ENCODE measurements around the gene CRYBA2. TPM values are rescaled to one million over a fixed set of nuclear protein-coding genes. Genes with fewer than 3 reads are reported as not detected.

CRYBA2 gene
- total and polyA plus RNA-seq, 7 donors, result 1.4 to 10.8 (median 5.5) TPM; not detected in 4

GRCh38 chr2:219025637-219026585, 32.7 kb upstream of the CRYBA2 start:
- Histone ChIP-seq H3K27me3 (peaks cover 2 to 19% (median 18%) of the 10 kb centered on the region in 3 donors), H3K36me3 (no peaks in the 10 kb centered on the region), H3K4me3 (no peak overlapping the region), H3K4me1 (no peaks in the 10 kb centered on the region), H3K9me3 (no peaks in the 10 kb centered on the region), H3K27ac (no peak overlapping the region)
- 85 to 87% methylated on average over 18 of the region's 18 CpGs for WGBS, 2 donors
- no peak for DNase-seq
- TF ChIP-seq, protein P1, sequence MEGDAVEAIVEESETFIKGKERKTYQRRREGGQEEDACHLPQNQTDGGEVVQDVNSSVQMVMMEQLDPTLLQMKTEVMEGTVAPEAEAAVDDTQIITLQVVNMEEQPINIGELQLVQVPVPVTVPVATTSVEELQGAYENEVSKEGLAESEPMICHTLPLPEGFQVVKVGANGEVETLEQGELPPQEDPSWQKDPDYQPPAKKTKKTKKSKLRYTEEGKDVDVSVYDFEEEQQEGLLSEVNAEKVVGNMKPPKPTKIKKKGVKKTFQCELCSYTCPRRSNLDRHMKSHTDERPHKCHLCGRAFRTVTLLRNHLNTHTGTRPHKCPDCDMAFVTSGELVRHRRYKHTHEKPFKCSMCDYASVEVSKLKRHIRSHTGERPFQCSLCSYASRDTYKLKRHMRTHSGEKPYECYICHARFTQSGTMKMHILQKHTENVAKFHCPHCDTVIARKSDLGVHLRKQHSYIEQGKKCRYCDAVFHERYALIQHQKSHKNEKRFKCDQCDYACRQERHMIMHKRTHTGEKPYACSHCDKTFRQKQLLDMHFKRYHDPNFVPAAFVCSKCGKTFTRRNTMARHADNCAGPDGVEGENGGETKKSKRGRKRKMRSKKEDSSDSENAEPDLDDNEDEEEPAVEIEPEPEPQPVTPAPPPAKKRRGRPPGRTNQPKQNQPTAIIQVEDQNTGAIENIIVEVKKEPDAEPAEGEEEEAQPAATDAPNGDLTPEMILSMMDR (IDR thresholded peaks at IDR 0.05), result no peak
- TF ChIP-seq EP300 (IDR thresholded peaks at IDR 0.05) (no peak), POLR2AphosphoS5 (IDR thresholded peaks at IDR 0.05) (no peak), POLR2A (IDR thresholded peaks at IDR 0.05) (no peak)
- intact Hi-C loops (cut with DNase I), result no loop called here

DNA sequence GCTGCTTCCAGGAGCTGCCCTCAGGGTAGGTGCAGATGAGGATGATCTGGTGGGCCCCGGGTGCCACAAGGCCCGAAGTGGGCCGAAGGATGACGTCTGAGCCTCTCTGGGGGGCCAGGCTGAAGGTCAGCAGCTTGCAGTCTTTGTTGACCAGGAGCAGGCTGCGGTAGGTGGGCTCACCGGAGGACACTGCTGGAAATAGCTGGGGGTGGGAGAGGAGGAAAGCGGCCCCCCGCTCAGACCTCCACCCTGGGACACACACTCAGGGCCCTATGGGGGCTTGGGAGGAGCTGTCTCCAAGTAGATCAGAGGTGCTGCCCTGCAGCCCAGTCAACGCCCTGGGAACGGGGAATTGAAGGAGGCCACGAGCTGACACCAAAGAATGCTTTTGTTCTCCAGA, 30.8 kb upstream of the CRYBA2 start:
- Histone ChIP-seq H3K27me3 (peaks cover 0 to 7% (median 1%) of the 10 kb centered on the region in 3 donors), H3K27ac (no peak overlapping the region), H3K4me1 (no peaks in the 10 kb centered on the region), H3K36me3 (no peaks in the 10 kb centered on the region), H3K4me3 (no peak overlapping the region), H3K9me3 (no peaks in the 10 kb centered on the region)
- TF ChIP-seq EP300 (IDR thresholded peaks at IDR 0.05) (no peak), POLR2A (IDR thresholded peaks at IDR 0.05) (no peak)
- TF ChIP-seq, protein P1 (IDR thresholded peaks at IDR 0.05), result no peak
- intact Hi-C loops (cut with DNase I), result no loop called here
- WGBS, 2 donors, result 84 to 88% methylated on average over 11 of the region's 11 CpGs
- DNase-seq, result no peak

- Histone ChIP-seq H3K4me3 (no peak overlapping the region), H3K36me3 (no peaks in the 10 kb centered on the region), H3K27ac (no peak overlapping the region), H3K9me3 (no peaks in the 10 kb centered on the region), H3K4me1 (no peaks in the 10 kb centered on the region), H3K27me3 (peaks cover 0 to 7% (median 0%) of the 10 kb centered on the region in 3 donors)
- WGBS, 2 donors, result 81 to 86% methylated on average over 12 of the region's 12 CpGs
- no peak for DNase-seq
- intact Hi-C loops (cut with DNase I), result no loop called here
- TF ChIP-seq, protein P1 (IDR thresholded peaks at IDR 0.05), result no peak
- no peak for TF ChIP-seq POLR2AphosphoS5 (IDR thresholded peaks at IDR 0.05)
Measured at GRCh38 chr2:219023045-219023605, 29.9 kb upstream of the CRYBA2 start.

- no peak overlapping the region for H3K4me3 ChIP-seq
- intact Hi-C loops (cut with DNase I), result no loop called here
- peaks cover 0 to 7% (median 0%) of the 10 kb centered on the region in 3 donors for H3K27me3 ChIP-seq
- H3K27ac ChIP-seq, result no peak overlapping the region
- H3K9me3 ChIP-seq, result no peaks in the 10 kb centered on the region
- H3K36me3 ChIP-seq, result no peaks in the 10 kb centered on the region
- TF ChIP-seq, protein P1 (IDR thresholded peaks at IDR 0.05), result no peak
- TF ChIP-seq POLR2A (IDR thresholded peaks at IDR 0.05), result no peak
- no peaks in the 10 kb centered on the region for H3K4me1 ChIP-seq
- DNase-seq, result peak; percentile 33
- WGBS, 2 donors, result 86 to 93% methylated on average over 5 of the region's 5 CpGs
Measured at GRCh38 chr2:219022616-219023015, 29.4 kb upstream of the CRYBA2 start.
